Neural crest cell (in vitro differentiated cells): Measurements from ENCODE around the gene PXMP4. TPM values are rescaled to one million over a fixed set of nuclear protein-coding genes. Genes with fewer than 3 reads are reported as not detected.
A peak's percentile ranks its signal among the peaks of the same experiment; 100 is the strongest.

Experiments used
- DNase-seq: peaks from one replicate; pipeline ENCODE4 v3.0.0; 2021; ENCODE audit warnings: low read depth, mixed read lengths, low spot score
- H3K27ac Mint-ChIP-seq: one replicate; pipeline ENCODE4 v1.8.0; 2021; ENCODE audit warnings: mild to moderate bottlenecking, mixed read lengths; ENCODE audit not compliant: unreplicated experiment
- H3K27me3 Mint-ChIP-seq: 2 replicates; pipeline ENCODE4 v1.8.0; 2021; ENCODE audit warnings: low read depth, mild to moderate bottlenecking, mixed read lengths
- H3K36me3 Mint-ChIP-seq: 2 replicates; pipeline ENCODE4 v1.8.0; 2021; ENCODE audit warnings: low read depth, mild to moderate bottlenecking, mixed read lengths
- H3K4me1 Mint-ChIP-seq: 2 replicates; pipeline ENCODE4 v1.8.0; 2021; ENCODE audit warnings: mixed read lengths
- H3K4me3 Mint-ChIP-seq: one replicate; pipeline ENCODE4 v1.8.0; 2021; ENCODE audit warnings: mild to moderate bottlenecking, mixed read lengths
- H3K9me3 Mint-ChIP-seq: 2 replicates; pipeline ENCODE4 v1.8.0; 2021; ENCODE audit warnings: mixed read lengths
- total RNA-seq: library from RNA; stranded (reverse); gene quantifications from 2 replicates; pipeline ENCODE4 v1.2.1, GENCODE V29; 2021
- TF ChIP-seq, protein P1 (sequence below): fragments of 200-600 bp; sonication (generic); conservative IDR thresholded peaks from 2 replicates; pipeline ENCODE4 v1.5.0; 2021; ENCODE audit warnings: antibody characterized with exemption, mild to moderate bottlenecking

The PXMP4 gene
- total RNA-seq, 1 donor from 2014 or later = 5.2 TPM

DNA sequence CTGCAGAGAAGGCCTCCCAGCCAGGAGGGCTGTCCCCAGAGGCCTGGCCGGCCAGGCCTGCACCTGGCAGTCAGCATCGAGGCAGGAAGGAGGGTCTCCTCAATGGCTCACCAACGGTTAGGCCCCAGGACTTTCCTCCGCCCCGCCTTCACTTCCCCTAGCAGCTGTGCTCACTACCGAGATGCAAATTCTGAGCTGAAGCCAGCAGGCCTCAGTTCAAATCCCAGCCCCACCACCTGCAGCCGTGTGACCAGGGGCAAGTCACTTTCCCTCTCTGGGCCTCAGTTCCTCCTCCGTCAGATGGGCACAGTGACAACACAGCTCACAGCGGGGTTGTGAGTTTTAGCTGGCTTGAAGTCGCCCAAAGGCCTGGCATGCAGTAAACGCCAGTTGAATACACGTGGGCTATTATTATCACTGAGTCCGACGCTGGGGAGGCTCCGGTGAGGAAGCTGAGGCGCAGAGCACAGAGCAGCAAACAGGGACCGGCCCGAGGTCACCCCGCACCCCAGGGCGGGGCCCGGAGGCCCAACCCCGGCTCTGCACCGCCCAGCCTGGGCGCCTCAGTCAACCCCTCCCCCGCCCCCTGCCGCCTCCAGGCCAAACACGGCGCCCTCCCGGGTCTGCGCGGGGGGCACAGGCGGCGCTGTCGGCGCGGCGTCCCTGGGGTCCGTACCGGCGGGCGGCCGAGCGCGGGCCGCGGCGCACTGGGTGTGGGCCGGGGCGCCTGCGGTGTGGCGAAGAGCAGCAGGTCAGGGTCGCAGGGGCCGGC, 34.6 kb downstream of the PXMP4 start:
- Mint-ChIP-seq H3K27ac (peak overlapping the region; percentile 96), H3K27me3 (peaks cover 3% of the 10 kb centered on the region), H3K36me3 (no peaks in the 10 kb centered on the region), H3K9me3 (no peaks in the 10 kb centered on the region), H3K4me1 (peaks cover 57% of the 10 kb centered on the region), H3K4me3 (peak overlapping the region; percentile 92)
- DNase-seq = peak; percentile 64
- TF ChIP-seq, protein P1, sequence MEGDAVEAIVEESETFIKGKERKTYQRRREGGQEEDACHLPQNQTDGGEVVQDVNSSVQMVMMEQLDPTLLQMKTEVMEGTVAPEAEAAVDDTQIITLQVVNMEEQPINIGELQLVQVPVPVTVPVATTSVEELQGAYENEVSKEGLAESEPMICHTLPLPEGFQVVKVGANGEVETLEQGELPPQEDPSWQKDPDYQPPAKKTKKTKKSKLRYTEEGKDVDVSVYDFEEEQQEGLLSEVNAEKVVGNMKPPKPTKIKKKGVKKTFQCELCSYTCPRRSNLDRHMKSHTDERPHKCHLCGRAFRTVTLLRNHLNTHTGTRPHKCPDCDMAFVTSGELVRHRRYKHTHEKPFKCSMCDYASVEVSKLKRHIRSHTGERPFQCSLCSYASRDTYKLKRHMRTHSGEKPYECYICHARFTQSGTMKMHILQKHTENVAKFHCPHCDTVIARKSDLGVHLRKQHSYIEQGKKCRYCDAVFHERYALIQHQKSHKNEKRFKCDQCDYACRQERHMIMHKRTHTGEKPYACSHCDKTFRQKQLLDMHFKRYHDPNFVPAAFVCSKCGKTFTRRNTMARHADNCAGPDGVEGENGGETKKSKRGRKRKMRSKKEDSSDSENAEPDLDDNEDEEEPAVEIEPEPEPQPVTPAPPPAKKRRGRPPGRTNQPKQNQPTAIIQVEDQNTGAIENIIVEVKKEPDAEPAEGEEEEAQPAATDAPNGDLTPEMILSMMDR = no peak

- Mint-ChIP-seq H3K9me3 (no peaks in the 10 kb centered on the region), H3K27ac (peak overlapping the region; percentile 96)
Measured at GRCh38 chr20:33684533-33685327, 35.4 kb downstream of the PXMP4 start.

DNA sequence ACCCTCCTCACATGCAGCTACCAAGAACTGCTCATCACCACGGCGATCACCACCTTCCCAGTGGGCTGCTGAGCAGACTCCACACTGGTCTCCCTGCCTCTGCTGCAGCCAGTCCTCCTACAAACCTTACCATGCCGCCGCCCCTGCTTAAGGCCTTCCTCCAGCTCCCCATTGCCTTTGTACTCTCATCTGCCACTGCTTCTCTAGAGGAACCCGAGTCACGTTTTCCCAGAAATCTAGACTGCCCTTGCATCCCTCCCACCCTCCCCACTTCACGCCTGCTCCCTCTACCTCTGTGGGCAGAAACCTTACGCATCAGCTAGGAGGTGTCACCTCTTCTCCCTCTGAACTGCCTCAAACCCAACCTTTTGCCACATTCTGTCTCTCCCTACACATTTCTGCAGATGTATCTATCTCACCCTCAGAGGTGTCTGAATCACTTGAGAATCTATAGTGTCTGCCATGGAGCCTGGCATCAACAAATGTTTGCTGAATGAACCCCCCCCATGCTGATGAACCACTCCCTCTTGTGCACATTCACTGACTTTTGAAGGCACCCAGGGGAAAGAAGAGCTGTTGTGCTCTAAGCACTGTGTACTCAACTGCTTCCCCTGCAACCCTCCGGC, 38.3 kb downstream of the PXMP4 start:
- H3K9me3 Mint-ChIP-seq = no peaks in the 10 kb centered on the region
- TF ChIP-seq, protein P1 = no peak
- no peaks in the 10 kb centered on the region for H3K27me3 Mint-ChIP-seq
- H3K4me3 Mint-ChIP-seq = peak overlapping the region; percentile 78
- peaks cover 4% of the 10 kb centered on the region for H3K36me3 Mint-ChIP-seq
- no peak for DNase-seq
- H3K4me1 Mint-ChIP-seq = peaks cover 46% of the 10 kb centered on the region
- H3K27ac Mint-ChIP-seq = no peak overlapping the region

More at GRCh38 chr20:33684533-33685327, 35.4 kb downstream of the PXMP4 start:
- Mint-ChIP-seq H3K27me3 (peaks cover 3% of the 10 kb centered on the region), H3K4me3 (peak overlapping the region; percentile 92), H3K36me3 (no peaks in the 10 kb centered on the region), H3K4me1 (peaks cover 51% of the 10 kb centered on the region)
- no peak for DNase-seq
- TF ChIP-seq, protein P1 = no peak

GRCh38 chr20:33681288-33681687, 38.8 kb downstream of the PXMP4 start:
- TF ChIP-seq, protein P1 = no peak
- Mint-ChIP-seq H3K27me3 (no peaks in the 10 kb centered on the region), H3K36me3 (peaks cover 6% of the 10 kb centered on the region), H3K4me3 (peak overlapping the region; percentile 69), H3K27ac (no peak overlapping the region), H3K4me1 (peaks cover 44% of the 10 kb centered on the region), H3K9me3 (no peaks in the 10 kb centered on the region)
- no peak for DNase-seq

DNA sequence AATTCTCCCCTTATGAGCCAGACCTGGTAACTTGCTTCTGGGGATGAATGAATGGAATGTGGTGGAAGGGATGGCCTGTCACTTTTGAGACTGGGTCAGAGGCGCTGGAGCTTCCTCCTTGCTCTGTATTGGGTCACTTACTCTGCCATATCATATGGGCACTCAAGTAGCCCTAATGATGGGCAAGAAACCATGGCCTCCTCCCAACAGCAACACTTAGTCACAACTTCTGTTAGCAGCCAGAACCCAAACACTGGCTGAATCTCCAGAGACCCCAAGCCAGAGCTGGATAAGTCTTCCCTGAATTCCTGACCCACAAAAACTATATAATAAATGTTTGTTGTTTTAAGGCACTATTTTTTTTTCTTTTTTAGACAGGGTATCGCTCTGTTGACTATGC, 39.4 kb downstream of the PXMP4 start:
- H3K4me1 Mint-ChIP-seq = peaks cover 50% of the 10 kb centered on the region
- TF ChIP-seq, protein P1 = no peak
- peak overlapping the region; percentile 69 for H3K4me3 Mint-ChIP-seq
- peaks cover 7% of the 10 kb centered on the region for H3K36me3 Mint-ChIP-seq
- DNase-seq = no peak
- no peaks in the 10 kb centered on the region for H3K9me3 Mint-ChIP-seq
- no peaks in the 10 kb centered on the region for H3K27me3 Mint-ChIP-seq
- H3K27ac Mint-ChIP-seq = no peak overlapping the region
